ENCODE measurements around the gene TMCC3.
"Not testable (repeated sequence)": the region's sequence is repeated elsewhere in the genome, so short reads cannot be mapped to it uniquely, and the experiment has no call there.

Gene TMCC3

GRCh38 chr12:94602024-94602423 is 48.3 kb downstream of the TMCC3 start:
- Histone ChIP-seq H3K27me3 (ENCODE audit: insufficient read depth, insufficient read length) (no peaks in the 10 kb centered on the region), H3K4me1 (ENCODE audit: insufficient read depth, insufficient read length) (no peaks in the 10 kb centered on the region), H3K4me3 (ENCODE audit: insufficient read length, low read depth) (no peak overlapping the region), H3K9me3 (ENCODE audit: insufficient read depth, low read length) (peaks cover 22% of the 10 kb centered on the region), H3K9ac (ENCODE audit: insufficient read length, low read depth) (no peak overlapping the region), H3K36me3 (ENCODE audit: insufficient read depth, insufficient read length, low read length) (no peaks in the 10 kb centered on the region)
- DNase-seq (ENCODE audit: low read depth, low spot score), result no peak
- TF ChIP-seq SUZ12 (IDR thresholded peaks at IDR 0.05; ENCODE audit: extremely low read depth, insufficient read depth, insufficient read length), result no peak

- not testable (repeated sequence) for H3K36me3 ChIP-seq (ENCODE audit: insufficient read depth, insufficient read length, low read length); H3K4me3 ChIP-seq (ENCODE audit: insufficient read length, low read depth); H3K9ac ChIP-seq (ENCODE audit: insufficient read length, low read depth); DNase-seq (ENCODE audit: low read depth, low spot score); H3K27me3 ChIP-seq (ENCODE audit: insufficient read depth, insufficient read length); H3K4me1 ChIP-seq (ENCODE audit: insufficient read depth, insufficient read length)
- peaks cover 15% of the 10 kb centered on the region for H3K9me3 ChIP-seq (ENCODE audit: insufficient read depth, low read length)
Measured at GRCh38 chr12:94601307-94601706, 49.0 kb downstream of the TMCC3 start.

- H3K4me3 ChIP-seq (ENCODE audit: insufficient read length, low read depth), result no peak overlapping the region
- no peaks in the 10 kb centered on the region for H3K9me3 ChIP-seq (ENCODE audit: insufficient read depth, low read length)
- peaks cover 5% of the 10 kb centered on the region for H3K4me1 ChIP-seq (ENCODE audit: insufficient read depth, insufficient read length)
- no peaks in the 10 kb centered on the region for H3K36me3 ChIP-seq (ENCODE audit: insufficient read depth, insufficient read length, low read length)
- TF ChIP-seq ZNF274 (IDR thresholded peaks at IDR 0.05; ENCODE audit: low read depth, low read length) (no peak), SUZ12 (IDR thresholded peaks at IDR 0.05; ENCODE audit: extremely low read depth, insufficient read depth, insufficient read length) (no peak), YY1 (IDR thresholded peaks at IDR 0.05; ENCODE audit: insufficient read depth, insufficient read length) (no peak)
- H3K9ac ChIP-seq (ENCODE audit: insufficient read length, low read depth), result no peak overlapping the region
- H3K27me3 ChIP-seq (ENCODE audit: insufficient read depth, insufficient read length), result no peaks in the 10 kb centered on the region
- no peak for DNase-seq (ENCODE audit: low read depth, low spot score)
Measured at GRCh38 chr12:94599189-94599588, 51.2 kb downstream of the TMCC3 start.

GRCh38 chr12:94597268-94597667 is 53.1 kb downstream of the TMCC3 start:
- TF ChIP-seq YY1 (IDR thresholded peaks at IDR 0.05; ENCODE audit: insufficient read depth, insufficient read length) (no peak), ZNF274 (IDR thresholded peaks at IDR 0.05; ENCODE audit: low read depth, low read length) (no peak), SUZ12 (IDR thresholded peaks at IDR 0.05; ENCODE audit: extremely low read depth, insufficient read depth, insufficient read length) (no peak)
- peaks cover 5% of the 10 kb centered on the region for H3K4me1 ChIP-seq (ENCODE audit: insufficient read depth, insufficient read length)
- H3K9me3 ChIP-seq (ENCODE audit: insufficient read depth, low read length), result no peaks in the 10 kb centered on the region

DNA sequence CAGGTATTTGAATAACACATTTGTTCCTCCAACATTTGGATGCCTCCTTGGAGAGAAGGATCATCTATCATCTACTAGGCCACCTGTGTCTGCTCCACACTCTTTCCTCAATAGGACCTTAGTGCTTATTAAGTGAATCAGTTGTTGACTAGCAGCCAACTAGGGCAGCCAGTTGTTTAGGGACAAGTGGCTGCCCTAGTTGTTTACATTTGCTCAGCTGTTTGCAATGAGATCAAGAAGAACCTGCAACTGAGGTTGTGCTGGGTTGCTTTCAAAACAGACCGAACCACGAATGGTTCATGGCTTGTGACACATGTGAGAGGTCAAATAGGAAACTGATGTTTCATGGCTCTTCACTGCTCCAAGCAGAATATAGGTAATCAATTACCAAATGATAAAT is 53.8 kb downstream of the TMCC3 start:
- Histone ChIP-seq H3K36me3 (ENCODE audit: insufficient read depth, insufficient read length, low read length) (no peaks in the 10 kb centered on the region), H3K4me1 (ENCODE audit: insufficient read depth, insufficient read length) (peaks cover 5% of the 10 kb centered on the region), H3K27me3 (ENCODE audit: insufficient read depth, insufficient read length) (no peaks in the 10 kb centered on the region), H3K9ac (ENCODE audit: insufficient read length, low read depth) (no peak overlapping the region), H3K4me3 (ENCODE audit: insufficient read length, low read depth) (no peak overlapping the region), H3K9me3 (ENCODE audit: insufficient read depth, low read length) (no peaks in the 10 kb centered on the region)
- TF ChIP-seq SUZ12 (IDR thresholded peaks at IDR 0.05; ENCODE audit: extremely low read depth, insufficient read depth, insufficient read length) (no peak), YY1 (IDR thresholded peaks at IDR 0.05; ENCODE audit: insufficient read depth, insufficient read length) (no peak), ZNF274 (IDR thresholded peaks at IDR 0.05; ENCODE audit: low read depth, low read length) (no peak)
- DNase-seq (ENCODE audit: low read depth, low spot score), result no peak

More at GRCh38 chr12:94597268-94597667, 53.1 kb downstream of the TMCC3 start:
- H3K27me3 ChIP-seq (ENCODE audit: insufficient read depth, insufficient read length), result no peaks in the 10 kb centered on the region
- DNase-seq (ENCODE audit: low read depth, low spot score), result no peak
- no peak overlapping the region for H3K9ac ChIP-seq (ENCODE audit: insufficient read length, low read depth)
- H3K4me3 ChIP-seq (ENCODE audit: insufficient read length, low read depth), result no peak overlapping the region
- no peaks in the 10 kb centered on the region for H3K36me3 ChIP-seq (ENCODE audit: insufficient read depth, insufficient read length, low read length)

DNA sequence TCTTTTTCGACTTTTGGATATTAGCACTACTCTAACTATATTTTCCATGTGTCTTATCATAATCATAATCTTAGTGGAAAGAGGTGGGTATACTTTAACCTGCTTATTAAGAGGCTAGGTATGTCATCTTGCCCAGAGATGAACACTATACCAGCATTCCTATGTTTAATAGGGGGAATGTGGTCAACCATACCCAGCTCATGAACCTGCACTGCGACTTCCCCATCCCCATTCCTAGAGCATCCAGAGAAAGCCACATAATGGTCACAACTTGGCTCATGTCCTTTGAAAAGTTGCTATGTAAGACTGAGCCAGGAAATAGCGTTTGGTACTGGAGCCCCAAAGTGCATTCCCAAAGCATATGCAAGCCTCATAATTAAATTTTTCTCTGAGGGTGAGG is 55.2 kb downstream of the TMCC3 start:
- Histone ChIP-seq H3K27me3 (ENCODE audit: insufficient read depth, insufficient read length) (no peaks in the 10 kb centered on the region), H3K9me3 (ENCODE audit: insufficient read depth, low read length) (no peaks in the 10 kb centered on the region), H3K4me1 (ENCODE audit: insufficient read depth, insufficient read length) (peaks cover 6% of the 10 kb centered on the region), H3K36me3 (ENCODE audit: insufficient read depth, insufficient read length, low read length) (no peaks in the 10 kb centered on the region), H3K9ac (ENCODE audit: insufficient read length, low read depth) (no peak overlapping the region), H3K4me3 (ENCODE audit: insufficient read length, low read depth) (no peak overlapping the region)
- TF ChIP-seq SUZ12 (IDR thresholded peaks at IDR 0.05; ENCODE audit: extremely low read depth, insufficient read depth, insufficient read length), result no peak
- no peak for TF ChIP-seq YY1 (IDR thresholded peaks at IDR 0.05; ENCODE audit: insufficient read depth, insufficient read length)
- no peak for TF ChIP-seq ZNF274 (IDR thresholded peaks at IDR 0.05; ENCODE audit: low read depth, low read length)
- DNase-seq (ENCODE audit: low read depth, low spot score), result no peak

GRCh38 chr12:94594443-94594825 is 55.9 kb downstream of the TMCC3 start:
- no peaks in the 10 kb centered on the region for H3K36me3 ChIP-seq (ENCODE audit: insufficient read depth, insufficient read length, low read length)
- H3K4me3 ChIP-seq (ENCODE audit: insufficient read length, low read depth), result no peak overlapping the region
- peaks cover 6% of the 10 kb centered on the region for H3K4me1 ChIP-seq (ENCODE audit: insufficient read depth, insufficient read length)
- TF ChIP-seq YY1 (IDR thresholded peaks at IDR 0.05; ENCODE audit: insufficient read depth, insufficient read length) (no peak), SUZ12 (IDR thresholded peaks at IDR 0.05; ENCODE audit: extremely low read depth, insufficient read depth, insufficient read length) (no peak), ZNF274 (IDR thresholded peaks at IDR 0.05; ENCODE audit: low read depth, low read length) (no peak)
- no peak for DNase-seq (ENCODE audit: low read depth, low spot score)
- no peak overlapping the region for H3K9ac ChIP-seq (ENCODE audit: insufficient read length, low read depth)
- no peaks in the 10 kb centered on the region for H3K9me3 ChIP-seq (ENCODE audit: insufficient read depth, low read length)
- H3K27me3 ChIP-seq (ENCODE audit: insufficient read depth, insufficient read length), result no peaks in the 10 kb centered on the region

DNA sequence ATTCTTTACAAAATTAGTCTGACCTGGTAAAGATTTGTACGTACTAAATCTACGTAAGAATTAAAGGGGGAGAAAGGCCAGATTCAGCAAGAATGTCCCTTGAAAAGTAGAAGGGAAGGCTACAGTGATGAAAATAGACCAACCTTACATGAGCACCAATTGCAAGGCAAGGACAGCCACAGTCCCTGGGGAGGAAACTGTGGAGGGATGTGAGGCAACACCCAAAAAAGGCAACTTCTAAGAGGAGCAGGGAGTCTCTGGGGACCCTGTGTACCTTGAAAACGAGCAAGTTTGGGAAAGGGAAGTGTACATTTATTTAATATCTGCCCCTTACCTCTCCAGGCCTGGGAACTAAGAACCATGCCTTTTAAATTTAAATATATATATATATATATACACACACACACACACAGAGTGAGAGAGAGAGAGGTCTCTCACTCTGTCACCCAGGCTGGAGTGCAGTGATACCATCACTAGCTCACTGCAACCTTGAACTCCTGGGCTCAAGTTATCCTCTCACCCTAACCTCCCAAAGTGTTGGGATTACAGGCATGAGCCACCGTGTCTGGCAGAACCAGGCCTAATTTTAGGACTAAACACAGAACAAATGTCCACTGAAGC is 56.4 kb downstream of the TMCC3 start:
- Histone ChIP-seq H3K27me3 (ENCODE audit: insufficient read depth, insufficient read length) (no peaks in the 10 kb centered on the region), H3K4me1 (ENCODE audit: insufficient read depth, insufficient read length) (peaks cover 6% of the 10 kb centered on the region), H3K36me3 (ENCODE audit: insufficient read depth, insufficient read length, low read length) (no peaks in the 10 kb centered on the region), H3K4me3 (ENCODE audit: insufficient read length, low read depth) (no peak overlapping the region), H3K9me3 (ENCODE audit: insufficient read depth, low read length) (no peaks in the 10 kb centered on the region), H3K9ac (ENCODE audit: insufficient read length, low read depth) (no peak overlapping the region)
- TF ChIP-seq SUZ12 (IDR thresholded peaks at IDR 0.05; ENCODE audit: extremely low read depth, insufficient read depth, insufficient read length), result no peak
- no peak for DNase-seq (ENCODE audit: low read depth, low spot score)

- H3K4me3 ChIP-seq (ENCODE audit: insufficient read length, low read depth); H3K9ac ChIP-seq (ENCODE audit: insufficient read length, low read depth); H3K27me3 ChIP-seq (ENCODE audit: insufficient read depth, insufficient read length); H3K4me1 ChIP-seq (ENCODE audit: insufficient read depth, insufficient read length); DNase-seq (ENCODE audit: low read depth, low spot score); H3K36me3 ChIP-seq (ENCODE audit: insufficient read depth, insufficient read length, low read length); H3K9me3 ChIP-seq (ENCODE audit: insufficient read depth, low read length): not testable (repeated sequence)
Measured at GRCh38 chr12:94592723-94593122, 57.6 kb downstream of the TMCC3 start.

All from NT2/D1 (cell line).